Hepatocyte (in vitro differentiated cells): ENCODE measurements around the gene MBNL3.

ENCODE experiments used
- CTCF ChIP-seq: fragments of 200-600 bp; sonication (generic); IDR thresholded peaks from 2 replicates; pipeline ENCODE4 v1.5.1; 2016; ENCODE audit warnings: antibody characterized with exemption, mild to moderate bottlenecking; ENCODE audit not compliant: poor library complexity
- EZH2 ChIP-seq: fragments of 200-600 bp; sonication (generic); IDR thresholded peaks from 2 replicates; pipeline ENCODE4 v1.6.1; 2016; ENCODE audit warnings: antibody characterized with exemption, mild to moderate bottlenecking, borderline replicate concordance

GRCh38 chrX:132373610-132374009, 115.2 kb downstream of the MBNL3 start:
- no peak for TF ChIP-seq CTCF
- TF ChIP-seq EZH2, result no peak
